ENCODE results near the gene NOS1.

The NOS1 gene

GRCh38 chr12:117330441-117331113, 30.8 kb downstream of the NOS1 start:
- TF ChIP-seq, protein P1, sequence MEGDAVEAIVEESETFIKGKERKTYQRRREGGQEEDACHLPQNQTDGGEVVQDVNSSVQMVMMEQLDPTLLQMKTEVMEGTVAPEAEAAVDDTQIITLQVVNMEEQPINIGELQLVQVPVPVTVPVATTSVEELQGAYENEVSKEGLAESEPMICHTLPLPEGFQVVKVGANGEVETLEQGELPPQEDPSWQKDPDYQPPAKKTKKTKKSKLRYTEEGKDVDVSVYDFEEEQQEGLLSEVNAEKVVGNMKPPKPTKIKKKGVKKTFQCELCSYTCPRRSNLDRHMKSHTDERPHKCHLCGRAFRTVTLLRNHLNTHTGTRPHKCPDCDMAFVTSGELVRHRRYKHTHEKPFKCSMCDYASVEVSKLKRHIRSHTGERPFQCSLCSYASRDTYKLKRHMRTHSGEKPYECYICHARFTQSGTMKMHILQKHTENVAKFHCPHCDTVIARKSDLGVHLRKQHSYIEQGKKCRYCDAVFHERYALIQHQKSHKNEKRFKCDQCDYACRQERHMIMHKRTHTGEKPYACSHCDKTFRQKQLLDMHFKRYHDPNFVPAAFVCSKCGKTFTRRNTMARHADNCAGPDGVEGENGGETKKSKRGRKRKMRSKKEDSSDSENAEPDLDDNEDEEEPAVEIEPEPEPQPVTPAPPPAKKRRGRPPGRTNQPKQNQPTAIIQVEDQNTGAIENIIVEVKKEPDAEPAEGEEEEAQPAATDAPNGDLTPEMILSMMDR (IDR thresholded peaks at IDR 0.05; ENCODE audit: low read depth, low read length) = no peak
- DNase-seq (ENCODE audit: extremely low read depth, low read depth) = no peak

- DNase-seq (ENCODE audit: extremely low read depth, low read depth) = no peak
- TF ChIP-seq, protein P1 (IDR thresholded peaks at IDR 0.05; ENCODE audit: low read depth, low read length) = no peak
Observed at GRCh38 chr12:117329756-117330155, 31.7 kb downstream of the NOS1 start.

GRCh38 chr12:117328556-117329100, 32.8 kb downstream of the NOS1 start:
- TF ChIP-seq, protein P1 (IDR thresholded peaks at IDR 0.05; ENCODE audit: low read depth, low read length) = no peak
- no peak for DNase-seq (ENCODE audit: extremely low read depth, low read depth)

DNA sequence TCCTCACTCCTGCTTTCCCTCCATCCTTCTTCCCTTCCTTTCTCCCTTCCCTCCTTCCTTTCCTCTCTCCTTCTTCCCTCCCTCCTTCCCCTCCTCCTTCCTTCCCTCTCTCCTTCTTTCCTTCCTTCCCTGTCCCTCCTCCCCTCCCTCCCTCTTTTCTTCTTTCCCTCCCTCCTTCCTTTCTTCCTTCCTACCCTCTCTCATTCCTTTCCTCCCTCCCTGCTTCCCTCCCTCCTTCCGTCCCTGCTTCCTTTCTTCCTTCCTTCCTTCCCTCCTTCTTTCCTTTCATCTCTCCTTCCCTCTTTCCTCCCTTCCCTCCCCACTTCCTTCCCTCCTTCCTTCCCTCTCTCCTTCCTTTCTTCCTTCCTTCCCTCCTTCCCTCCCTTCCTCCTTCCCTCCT, 39.0 kb downstream of the NOS1 start:
- TF ChIP-seq, protein P1 (IDR thresholded peaks at IDR 0.05; ENCODE audit: low read depth, low read length) = no peak
- DNase-seq (ENCODE audit: extremely low read depth, low read depth) = no peak

DNA sequence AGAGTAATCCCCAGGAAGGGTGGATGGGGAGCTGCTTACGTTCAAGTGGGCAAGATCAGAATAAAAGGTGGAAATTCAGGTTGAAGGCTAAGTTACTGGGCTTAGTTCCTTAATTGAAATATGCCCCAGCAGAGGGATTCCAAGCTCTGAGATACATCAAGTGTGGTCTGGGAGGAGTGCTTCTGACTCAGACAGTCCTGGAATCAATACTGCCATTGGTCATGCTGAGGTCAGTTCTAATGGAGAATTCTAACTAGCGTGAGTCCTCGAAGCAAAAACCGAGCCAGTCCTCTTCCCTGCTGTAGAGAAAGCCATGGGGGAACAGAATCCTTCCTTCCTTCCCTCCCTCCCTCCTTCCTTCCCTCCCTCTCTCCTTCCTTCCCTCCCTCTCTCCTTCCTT, 39.9 kb downstream of the NOS1 start:
- no peak for DNase-seq (ENCODE audit: extremely low read depth, low read depth)
- TF ChIP-seq, protein P1 (IDR thresholded peaks at IDR 0.05; ENCODE audit: low read depth, low read length) = no peak

- TF ChIP-seq, protein P1 (IDR thresholded peaks at IDR 0.05; ENCODE audit: low read depth, low read length) = no peak
- no peak for DNase-seq (ENCODE audit: extremely low read depth, low read depth)
Observed at GRCh38 chr12:117318591-117318990, 42.8 kb downstream of the NOS1 start.

GRCh38 chr12:117316336-117316735, 45.1 kb downstream of the NOS1 start:
- DNase-seq (ENCODE audit: extremely low read depth, low read depth) = no peak
- TF ChIP-seq, protein P1 (IDR thresholded peaks at IDR 0.05; ENCODE audit: low read depth, low read length) = no peak
